Karpas-422 (cell line): Measurements from ENCODE around the gene BAIAP2L2. TPM values are rescaled to one million over a fixed set of nuclear protein-coding genes. Genes with fewer than 3 reads are reported as not detected.
"Not testable (repeated sequence)": the region's sequence is repeated elsewhere in the genome, so short reads cannot be mapped to it uniquely, and the experiment has no call there.

ENCODE experiments used
- DNase-seq: peaks from one replicate; pipeline ENCODE4 v3.0.0-alpha.2; 2015
- H2AFZ ChIP-seq: fragments of 200-600 bp; sonication (generic); 2 replicates; pipeline ENCODE4 v1.6.1; 2014; ENCODE audit warnings: antibody characterized with exemption, low read length, mixed read lengths
- H3K27ac ChIP-seq: fragments of 200-600 bp; sonication (generic); 2 replicates; pipeline ENCODE4 v1.5.1; 2014; ENCODE audit warnings: mild to moderate bottlenecking, low read length, moderate library complexity
- H3K27me3 ChIP-seq: fragments of 200-600 bp; sonication (generic); 2 replicates; pipeline ENCODE4 v1.6.1; 2014; ENCODE audit warnings: low read length, mixed read lengths
- H3K36me3 ChIP-seq: fragments of 200-600 bp; sonication (generic); 2 replicates; pipeline ENCODE4 v1.6.1; 2014; ENCODE audit warnings: low read length, mixed read lengths; ENCODE audit not compliant: insufficient read depth
- H3K4me1 ChIP-seq: fragments of 200-600 bp; sonication (generic); 2 replicates; pipeline ENCODE4 v1.6.1; 2014; ENCODE audit warnings: mild to moderate bottlenecking, low read length, mixed read lengths
- H3K4me2 ChIP-seq: fragments of 200-600 bp; sonication (generic); 2 replicates; pipeline ENCODE4 v1.6.1; 2014; ENCODE audit warnings: low read length, low read depth, mild to moderate bottlenecking; ENCODE audit not compliant: poor library complexity, severe bottlenecking
- H3K4me3 ChIP-seq: fragments of 200-600 bp; sonication (generic); 2 replicates; pipeline ENCODE4 v1.5.1; 2014; ENCODE audit warnings: mild to moderate bottlenecking, antibody characterized with exemption, low read length, mixed read lengths
- H3K79me2 ChIP-seq: fragments of 200-600 bp; sonication (generic); 2 replicates; pipeline ENCODE4 v1.6.1; 2014; ENCODE audit warnings: mild to moderate bottlenecking, low read length, mixed read lengths
- H3K9ac ChIP-seq: fragments of 200-600 bp; sonication (generic); 2 replicates; pipeline ENCODE4 v1.6.0; 2014; ENCODE audit warnings: low read length
- H3K9me2 ChIP-seq: fragments of 200-600 bp; sonication (generic), shearing (Covaris generic); replicated peaks from 2 replicates; pipeline ENCODE4 v1.6.0; 2014; ENCODE audit warnings: mild to moderate bottlenecking, low read length, moderate library complexity; ENCODE audit not compliant: insufficient read depth
- H3K9me3 ChIP-seq: fragments of 300-700, 200-600 bp; sonication (generic); 2 replicates; pipeline ENCODE4 v1.6.1; 2014; ENCODE audit warnings: low read length, mixed read lengths
- H4K20me1 ChIP-seq: fragments of 200-600 bp; sonication (generic); 2 replicates; pipeline ENCODE4 v1.6.1; 2014; ENCODE audit warnings: mild to moderate bottlenecking, antibody characterized with exemption, low read length, low read depth; ENCODE audit not compliant: insufficient read depth
- total RNA-seq: library from RNA; depleted of rRNA; stranded (reverse); fragments of >200 nt; shearing (Covaris generic); gene quantifications from 2 replicates; pipeline ENCODE4 v1.2.3, GENCODE V29; 2014; ENCODE audit warnings: low replicate concordance; rRNA removed

BAIAP2L2 gene
- total RNA-seq, 1 experiment from 2014 or later: 0.22 TPM

- H4K20me1 ChIP-seq: no peaks in the 10 kb centered on the region
- H3K4me2 ChIP-seq: no peak overlapping the region
- no peaks in the 10 kb centered on the region for H3K36me3 ChIP-seq
- no peak for DNase-seq
- no peaks in the 10 kb centered on the region for H3K79me2 ChIP-seq
- H3K27me3 ChIP-seq: no peaks in the 10 kb centered on the region
- H3K4me1 ChIP-seq: peaks cover 48% of the 10 kb centered on the region
- H3K4me3 ChIP-seq: no peak overlapping the region
- no peak overlapping the region for H2AFZ ChIP-seq
- no peak overlapping the region for H3K27ac ChIP-seq
- H3K9ac ChIP-seq: no peak overlapping the region
- no peaks in the 10 kb centered on the region for H3K9me3 ChIP-seq
- no peaks in the 10 kb centered on the region for H3K9me2 ChIP-seq
These were observed 72.1 kb downstream of the BAIAP2L2 start for GRCh38 chr22:38038426-38038825.

- not testable (repeated sequence) for H3K36me3 ChIP-seq, DNase-seq, H2AFZ ChIP-seq, H3K4me2 ChIP-seq, H3K79me2 ChIP-seq, H3K4me3 ChIP-seq, H3K9ac ChIP-seq, H3K27ac ChIP-seq, H4K20me1 ChIP-seq, H3K9me2 ChIP-seq, H3K9me3 ChIP-seq, H3K27me3 ChIP-seq
- peaks cover 46% of the 10 kb centered on the region for H3K4me1 ChIP-seq
These were observed 72.9 kb downstream of the BAIAP2L2 start for GRCh38 chr22:38037367-38038150.

- no peaks in the 10 kb centered on the region for H3K27me3 ChIP-seq
- no peak overlapping the region for H3K4me3 ChIP-seq
- H3K4me1 ChIP-seq: peaks cover 37% of the 10 kb centered on the region
- no peaks in the 10 kb centered on the region for H3K36me3 ChIP-seq
- H3K9me2 ChIP-seq: no peaks in the 10 kb centered on the region
- no peaks in the 10 kb centered on the region for H3K79me2 ChIP-seq
- no peak overlapping the region for H3K27ac ChIP-seq
- no peak overlapping the region for H2AFZ ChIP-seq
- H3K9me3 ChIP-seq: no peaks in the 10 kb centered on the region
- H3K4me2 ChIP-seq: no peak overlapping the region
- no peak overlapping the region for H3K9ac ChIP-seq
- DNase-seq: no peak
- H4K20me1 ChIP-seq: no peaks in the 10 kb centered on the region
These were observed 74.0 kb downstream of the BAIAP2L2 start for GRCh38 chr22:38036392-38037062.

- Histone ChIP-seq H3K9me2 (no peaks in the 10 kb centered on the region), H3K79me2 (no peaks in the 10 kb centered on the region), H3K27ac (peak overlapping the region; percentile 79), H2AFZ (no peak overlapping the region; the same call in 1 of the 2 replicates), H3K9ac (peak overlapping the region; percentile 68), H3K36me3 (no peaks in the 10 kb centered on the region), H3K4me2 (peak overlapping the region; percentile 67), H4K20me1 (no peaks in the 10 kb centered on the region), H3K9me3 (no peaks in the 10 kb centered on the region), H3K4me3 (peak overlapping the region; percentile 38; the same call in 1 of the 2 replicates), H3K4me1 (peaks cover 37% of the 10 kb centered on the region), H3K27me3 (no peaks in the 10 kb centered on the region)
- peak; percentile 72 for DNase-seq
These were observed 75.0 kb downstream of the BAIAP2L2 start for GRCh38 chr22:38035530-38035885.

Other genes with a start within 250 kb of the BAIAP2L2 start
- gene MICALL1, start 204.4 kb downstream of the BAIAP2L2 start, total RNA-seq: 14.3 and 25.2 TPM in 2 replicates
- not detected in 2 replicates for gene C22orf23, start 157.1 kb downstream of the BAIAP2L2 start, total RNA-seq
- 41.9 and 189 TPM in 2 replicates for gene POLR2F, start 157.0 kb downstream of the BAIAP2L2 start, total RNA-seq
- gene SOX10, start 126.1 kb downstream of the BAIAP2L2 start, total RNA-seq: not detected in 2 replicates
- gene PICK1, start 53.3 kb downstream of the BAIAP2L2 start, total RNA-seq: 11.0 and 29.2 TPM in 2 replicates
- gene SLC16A8, start 26.5 kb downstream of the BAIAP2L2 start, total RNA-seq: not detected in 2 replicates
- 76.6 and 88.0 TPM in 2 replicates for gene PLA2G6, start 71.1 kb upstream of the BAIAP2L2 start, total RNA-seq
- gene MAFF, start 91.3 kb upstream of the BAIAP2L2 start, total RNA-seq: 2.9 and 9.0 TPM in 2 replicates
- gene TMEM184B, start 162.3 kb upstream of the BAIAP2L2 start, total RNA-seq: 5.1 and 7.4 TPM in 2 replicates
- 193 and 213 TPM in 2 replicates for gene CSNK1E, start 206.7 kb upstream of the BAIAP2L2 start, total RNA-seq